ENCODE results near the gene LARP4B. TPM values are rescaled to one million over a fixed set of nuclear protein-coding genes. Genes with fewer than 3 reads are reported as not detected.
A peak's percentile ranks its signal among the peaks of the same experiment; 100 is the strongest.

Gene LARP4B
- total and polyA plus RNA-seq, 2 experiments from 2014 or later: 18.3 to 52.3 TPM

GRCh38 chr10:916716-917415, 14.6 kb downstream of the LARP4B start (continued):
- TF ChIP-seq, protein P1, sequence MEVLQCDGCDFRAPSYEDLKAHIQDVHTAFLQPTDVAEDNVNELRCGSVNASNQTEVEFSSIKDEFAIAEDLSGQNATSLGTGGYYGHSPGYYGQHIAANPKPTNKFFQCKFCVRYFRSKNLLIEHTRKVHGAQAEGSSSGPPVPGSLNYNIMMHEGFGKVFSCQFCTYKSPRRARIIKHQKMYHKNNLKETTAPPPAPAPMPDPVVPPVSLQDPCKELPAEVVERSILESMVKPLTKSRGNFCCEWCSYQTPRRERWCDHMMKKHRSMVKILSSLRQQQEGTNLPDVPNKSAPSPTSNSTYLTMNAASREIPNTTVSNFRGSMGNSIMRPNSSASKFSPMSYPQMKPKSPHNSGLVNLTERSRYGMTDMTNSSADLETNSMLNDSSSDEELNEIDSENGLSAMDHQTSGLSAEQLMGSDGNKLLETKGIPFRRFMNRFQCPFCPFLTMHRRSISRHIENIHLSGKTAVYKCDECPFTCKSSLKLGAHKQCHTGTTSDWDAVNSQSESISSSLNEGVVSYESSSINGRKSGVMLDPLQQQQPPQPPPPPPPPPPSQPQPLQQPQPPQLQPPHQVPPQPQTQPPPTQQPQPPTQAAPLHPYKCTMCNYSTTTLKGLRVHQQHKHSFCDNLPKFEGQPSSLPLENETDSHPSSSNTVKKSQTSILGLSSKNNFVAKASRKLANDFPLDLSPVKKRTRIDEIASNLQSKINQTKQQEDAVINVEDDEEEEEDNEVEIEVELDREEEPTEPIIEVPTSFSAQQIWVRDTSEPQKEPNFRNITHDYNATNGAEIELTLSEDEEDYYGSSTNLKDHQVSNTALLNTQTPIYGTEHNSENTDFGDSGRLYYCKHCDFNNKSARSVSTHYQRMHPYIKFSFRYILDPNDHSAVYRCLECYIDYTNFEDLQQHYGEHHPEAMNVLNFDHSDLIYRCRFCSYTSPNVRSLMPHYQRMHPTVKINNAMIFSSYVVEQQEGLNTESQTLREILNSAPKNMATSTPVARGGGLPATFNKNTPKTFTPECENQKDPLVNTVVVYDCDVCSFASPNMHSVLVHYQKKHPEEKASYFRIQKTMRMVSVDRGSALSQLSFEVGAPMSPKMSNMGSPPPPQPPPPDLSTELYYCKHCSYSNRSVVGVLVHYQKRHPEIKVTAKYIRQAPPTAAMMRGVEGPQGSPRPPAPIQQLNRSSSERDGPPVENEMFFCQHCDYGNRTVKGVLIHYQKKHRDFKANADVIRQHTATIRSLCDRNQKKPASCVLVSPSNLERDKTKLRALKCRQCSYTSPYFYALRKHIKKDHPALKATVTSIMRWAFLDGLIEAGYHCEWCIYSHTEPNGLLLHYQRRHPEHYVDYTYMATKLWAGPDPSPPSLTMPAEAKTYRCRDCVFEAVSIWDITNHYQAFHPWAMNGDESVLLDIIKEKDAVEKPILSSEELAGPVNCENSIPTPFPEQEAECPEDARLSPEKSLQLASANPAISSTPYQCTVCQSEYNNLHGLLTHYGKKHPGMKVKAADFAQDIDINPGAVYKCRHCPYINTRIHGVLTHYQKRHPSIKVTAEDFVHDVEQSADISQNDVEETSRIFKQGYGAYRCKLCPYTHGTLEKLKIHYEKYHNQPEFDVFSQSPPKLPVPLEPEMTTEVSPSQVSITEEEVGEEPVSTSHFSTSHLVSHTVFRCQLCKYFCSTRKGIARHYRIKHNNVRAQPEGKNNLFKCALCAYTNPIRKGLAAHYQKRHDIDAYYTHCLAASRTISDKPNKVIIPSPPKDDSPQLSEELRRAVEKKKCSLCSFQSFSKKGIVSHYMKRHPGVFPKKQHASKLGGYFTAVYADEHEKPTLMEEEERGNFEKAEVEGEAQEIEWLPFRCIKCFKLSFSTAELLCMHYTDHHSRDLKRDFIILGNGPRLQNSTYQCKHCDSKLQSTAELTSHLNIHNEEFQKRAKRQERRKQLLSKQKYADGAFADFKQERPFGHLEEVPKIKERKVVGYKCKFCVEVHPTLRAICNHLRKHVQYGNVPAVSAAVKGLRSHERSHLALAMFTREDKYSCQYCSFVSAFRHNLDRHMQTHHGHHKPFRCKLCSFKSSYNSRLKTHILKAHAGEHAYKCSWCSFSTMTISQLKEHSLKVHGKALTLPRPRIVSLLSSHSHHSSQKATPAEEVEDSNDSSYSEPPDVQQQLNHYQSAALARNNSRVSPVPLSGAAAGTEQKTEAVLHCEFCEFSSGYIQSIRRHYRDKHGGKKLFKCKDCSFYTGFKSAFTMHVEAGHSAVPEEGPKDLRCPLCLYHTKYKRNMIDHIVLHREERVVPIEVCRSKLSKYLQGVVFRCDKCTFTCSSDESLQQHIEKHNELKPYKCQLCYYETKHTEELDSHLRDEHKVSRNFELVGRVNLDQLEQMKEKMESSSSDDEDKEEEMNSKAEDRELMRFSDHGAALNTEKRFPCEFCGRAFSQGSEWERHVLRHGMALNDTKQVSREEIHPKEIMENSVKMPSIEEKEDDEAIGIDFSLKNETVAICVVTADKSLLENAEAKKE (CRISPR knock-in tag; IDR thresholded peaks at IDR 0.05): no peak
- TF ChIP-seq, protein P2, sequence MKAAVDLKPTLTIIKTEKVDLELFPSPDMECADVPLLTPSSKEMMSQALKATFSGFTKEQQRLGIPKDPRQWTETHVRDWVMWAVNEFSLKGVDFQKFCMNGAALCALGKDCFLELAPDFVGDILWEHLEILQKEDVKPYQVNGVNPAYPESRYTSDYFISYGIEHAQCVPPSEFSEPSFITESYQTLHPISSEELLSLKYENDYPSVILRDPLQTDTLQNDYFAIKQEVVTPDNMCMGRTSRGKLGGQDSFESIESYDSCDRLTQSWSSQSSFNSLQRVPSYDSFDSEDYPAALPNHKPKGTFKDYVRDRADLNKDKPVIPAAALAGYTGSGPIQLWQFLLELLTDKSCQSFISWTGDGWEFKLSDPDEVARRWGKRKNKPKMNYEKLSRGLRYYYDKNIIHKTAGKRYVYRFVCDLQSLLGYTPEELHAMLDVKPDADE (IDR thresholded peaks at IDR 0.05): no peak
- no peak for TF ChIP-seq CTCF (conservative IDR thresholded peaks at IDR 0.05; ENCODE audit: low read depth in 2 of 2)
- TF ChIP-seq POLR2AphosphoS5 (IDR thresholded peaks at IDR 0.05; ENCODE audit: low read depth): no peak
- no peak for TF ChIP-seq STAT1 (IDR thresholded peaks at IDR 0.05; ENCODE audit: unreplicated experiment)

- H3K27ac Mint-ChIP-seq: peak overlapping the region; percentile 80
- Histone ChIP-seq H3K27me3 (ENCODE audit: insufficient read depth) (no peaks in the 10 kb centered on the region), H3K4me1 (ENCODE audit: insufficient read depth) (no peaks in the 10 kb centered on the region), H3F3A (replicated peaks; ENCODE audit: low read depth) (peaks cover 7% of the 10 kb centered on the region; the same call in 1 of the 2 replicates), H3K36me3 (ENCODE audit: insufficient read depth) (no peaks in the 10 kb centered on the region), H3K4me3 (no peak overlapping the region), H3K79me2 (replicated peaks; ENCODE audit: insufficient read depth) (peaks cover 99% of the 10 kb centered on the region), H3K4me2 (no peak overlapping the region), H2AFZ (no peak overlapping the region), H4K20me1 (replicated peaks; ENCODE audit: insufficient read depth) (peaks cover 54% of the 10 kb centered on the region), H3K9me2 (ENCODE audit: insufficient read depth) (no peaks in the 10 kb centered on the region), H3K27ac (ENCODE audit: low read depth) (peak overlapping the region; percentile 76; the same call in 1 of the 2 replicates)
- peaks cover 19% of the 10 kb centered on the region for H3K36me3 Mint-ChIP-seq (ENCODE audit: low read depth)
- peaks cover 26% of the 10 kb centered on the region for H3K4me1 Mint-ChIP-seq
- no peaks in the 10 kb centered on the region for H3K27me3 Mint-ChIP-seq (ENCODE audit: insufficient read depth, low read depth, poor library complexity)
- DNase-seq (ENCODE audit: low spot score): peak; percentile 67
- no peak overlapping the region for H3K4me3 Mint-ChIP-seq
- no peaks in the 10 kb centered on the region for H3K9me3 Mint-ChIP-seq
- peak; percentile 77 for ATAC-seq
- TF ChIP-seq POLR2AphosphoS5 (IDR thresholded peaks at IDR 0.05; ENCODE audit: low read depth) (no peak), EZH2 (IDR thresholded peaks at IDR 0.05; ENCODE audit: low read depth, unreplicated experiment) (no peak), ZNF331 (CRISPR knock-in tag; IDR thresholded peaks at IDR 0.05; ENCODE audit: low read depth) (no peak), NANOG (IDR thresholded peaks at IDR 0.05; ENCODE audit: borderline replicate concordance) (no peak), EZH2phosphoT487 (IDR thresholded peaks at IDR 0.05; ENCODE audit: unreplicated experiment) (no peak)
- TF ChIP-seq, protein P3, sequence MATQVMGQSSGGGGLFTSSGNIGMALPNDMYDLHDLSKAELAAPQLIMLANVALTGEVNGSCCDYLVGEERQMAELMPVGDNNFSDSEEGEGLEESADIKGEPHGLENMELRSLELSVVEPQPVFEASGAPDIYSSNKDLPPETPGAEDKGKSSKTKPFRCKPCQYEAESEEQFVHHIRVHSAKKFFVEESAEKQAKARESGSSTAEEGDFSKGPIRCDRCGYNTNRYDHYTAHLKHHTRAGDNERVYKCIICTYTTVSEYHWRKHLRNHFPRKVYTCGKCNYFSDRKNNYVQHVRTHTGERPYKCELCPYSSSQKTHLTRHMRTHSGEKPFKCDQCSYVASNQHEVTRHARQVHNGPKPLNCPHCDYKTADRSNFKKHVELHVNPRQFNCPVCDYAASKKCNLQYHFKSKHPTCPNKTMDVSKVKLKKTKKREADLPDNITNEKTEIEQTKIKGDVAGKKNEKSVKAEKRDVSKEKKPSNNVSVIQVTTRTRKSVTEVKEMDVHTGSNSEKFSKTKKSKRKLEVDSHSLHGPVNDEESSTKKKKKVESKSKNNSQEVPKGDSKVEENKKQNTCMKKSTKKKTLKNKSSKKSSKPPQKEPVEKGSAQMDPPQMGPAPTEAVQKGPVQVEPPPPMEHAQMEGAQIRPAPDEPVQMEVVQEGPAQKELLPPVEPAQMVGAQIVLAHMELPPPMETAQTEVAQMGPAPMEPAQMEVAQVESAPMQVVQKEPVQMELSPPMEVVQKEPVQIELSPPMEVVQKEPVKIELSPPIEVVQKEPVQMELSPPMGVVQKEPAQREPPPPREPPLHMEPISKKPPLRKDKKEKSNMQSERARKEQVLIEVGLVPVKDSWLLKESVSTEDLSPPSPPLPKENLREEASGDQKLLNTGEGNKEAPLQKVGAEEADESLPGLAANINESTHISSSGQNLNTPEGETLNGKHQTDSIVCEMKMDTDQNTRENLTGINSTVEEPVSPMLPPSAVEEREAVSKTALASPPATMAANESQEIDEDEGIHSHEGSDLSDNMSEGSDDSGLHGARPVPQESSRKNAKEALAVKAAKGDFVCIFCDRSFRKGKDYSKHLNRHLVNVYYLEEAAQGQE (IDR thresholded peaks at IDR 0.05; ENCODE audit: unreplicated experiment): no peak
These were observed 21.7 kb downstream of the LARP4B start for GRCh38 chr10:909831-910230.
